Tibial nerve (tissue), 4 donors: ENCODE results near the gene PAMR1. TPM values are rescaled to one million over a fixed set of nuclear protein-coding genes. Genes with fewer than 3 reads are reported as not detected.

Experiments
- DNase-seq, 2 donors: peaks; one replicate each; pipeline ENCODE4 v3.0.0-alpha.2; 2019; ENCODE audit warnings: low spot score in 2 of 2
- H3K27ac ChIP-seq, 4 donors: fragments of 200-600 bp; sonication (generic) in 3 of 4; one replicate each; pipeline ENCODE4 v1.5.1; 2017 to 2019; ENCODE audit warnings: mild to moderate bottlenecking in 1 of 4
- H3K27me3 ChIP-seq, 2 donors: fragments of 200-600 bp; sonication (generic) in 1 of 2; one replicate each; pipeline versions ENCODE4 v1.5.1 to v1.6.0; 2017 to 2019
- H3K36me3 ChIP-seq, 3 donors: fragments of 200-600 bp; sonication (generic); one replicate each; pipeline ENCODE4 v1.5.1; 2018 to 2019
- H3K4me1 ChIP-seq, 4 donors: fragments of 200-600 bp; sonication (generic) in 3 of 4; one replicate each; pipeline ENCODE4 v1.5.1; 2017 to 2019
- H3K4me3 ChIP-seq, 4 donors: fragments of 200-600 bp; sonication (generic) in 3 of 4; one replicate each; pipeline ENCODE4 v1.5.1; 2017 to 2019; ENCODE audit warnings: mild to moderate bottlenecking in 1 of 4, moderate library complexity in 1 of 4
- H3K9me3 ChIP-seq, 4 donors: fragments of 200-600 bp; sonication (generic) in 3 of 4; one replicate each; pipeline ENCODE4 v1.5.1; 2017 to 2019
- CTCF ChIP-seq, 5 experiments: fragments of 200-600 bp in 3 of 5; fragments of 450-650 bp in 2 of 5; sonication (generic) in 3 of 5; IDR thresholded peaks; one replicate each; pipeline ENCODE4 v1.5.1; 2016 to 2019; ENCODE audit warnings: antibody characterized with exemption in 5 of 5, mild to moderate bottlenecking in 3 of 5, moderate library complexity in 2 of 5
- EP300 ChIP-seq, 2 donors: sonication (generic); formaldehyde crosslinking; IDR thresholded peaks; one replicate each; pipeline ENCODE4 v1.6.1; 2017; ENCODE audit warnings: antibody characterized with exemption in 2 of 2, mild to moderate bottlenecking in 1 of 2
- POLR2A ChIP-seq, 2 donors: fragments of 450-650 bp; IDR thresholded peaks; one replicate each; pipeline ENCODE4 v1.6.1; 2017; ENCODE audit warnings: antibody characterized with exemption in 2 of 2, mild to moderate bottlenecking in 2 of 2, moderate library complexity in 2 of 2
- whole genome bisulfite sequencing, 2 donors: methylation state at CpG; one replicate each; pipeline ENCODE4 v1.1.5; 2018; 5-methylcytosine and 5-hydroxymethylcytosine counted together
- total RNA-seq, 4 donors: library from RNA; depleted of rRNA; stranded (reverse); fragments of >200 nt; gene quantifications; one replicate each; pipeline ENCODE4 v1.1.0, GENCODE V29; 2016

Gene PAMR1
- total RNA-seq, 4 donors from 2014 or later = 6.9 to 10.8 (median 7.7) TPM

GRCh38 chr11:35390737-35391682 is 134.4 kb downstream of the PAMR1 start:
- H3K9me3 ChIP-seq = no peaks in the 10 kb centered on the region
- no peak for DNase-seq
- H3K27me3 ChIP-seq = no peaks in the 10 kb centered on the region
- H3K27ac ChIP-seq = no peak overlapping the region
- 82 to 83% methylated on average over 13 of the region's 13 CpGs for WGBS, 2 donors
- H3K4me1 ChIP-seq = peaks cover 0 to 17% (median 10%) of the 10 kb centered on the region in 4 donors
- no peaks in the 10 kb centered on the region for H3K36me3 ChIP-seq
- TF ChIP-seq CTCF (IDR thresholded peaks at IDR 0.05) (no peak), POLR2A (IDR thresholded peaks at IDR 0.05) (no peak), EP300 (IDR thresholded peaks at IDR 0.05) (no peak)
- H3K4me3 ChIP-seq = no peak overlapping the region

GRCh38 chr11:35389897-35390465 is 135.4 kb downstream of the PAMR1 start:
- 70 to 71% methylated on average over 6 of the region's 6 CpGs for WGBS, 2 donors
- no peaks in the 10 kb centered on the region for H3K27me3 ChIP-seq
- H3K27ac ChIP-seq = no peak overlapping the region
- H3K4me1 ChIP-seq = peaks cover 0 to 17% (median 10%) of the 10 kb centered on the region in 4 donors
- H3K36me3 ChIP-seq = no peaks in the 10 kb centered on the region
- TF ChIP-seq CTCF (IDR thresholded peaks at IDR 0.05) = no peak
- no peak for TF ChIP-seq POLR2A (IDR thresholded peaks at IDR 0.05)
- TF ChIP-seq EP300 (IDR thresholded peaks at IDR 0.05) = no peak
- no peaks in the 10 kb centered on the region for H3K9me3 ChIP-seq
- H3K4me3 ChIP-seq = no peak overlapping the region
- no peak for DNase-seq

GRCh38 chr11:35389112-35389511 is 136.3 kb downstream of the PAMR1 start:
- TF ChIP-seq CTCF (IDR thresholded peaks at IDR 0.05) (no peak), POLR2A (IDR thresholded peaks at IDR 0.05) (no peak), EP300 (IDR thresholded peaks at IDR 0.05) (no peak)
- no peaks in the 10 kb centered on the region for H3K27me3 ChIP-seq
- H3K27ac ChIP-seq = no peak overlapping the region
- no peaks in the 10 kb centered on the region for H3K36me3 ChIP-seq
- peaks cover 0 to 17% (median 10%) of the 10 kb centered on the region in 4 donors for H3K4me1 ChIP-seq
- no peaks in the 10 kb centered on the region for H3K9me3 ChIP-seq
- no peak overlapping the region for H3K4me3 ChIP-seq
- 78 to 94% methylated on average over 1 of the region's 1 CpG for whole genome bisulfite sequencing, 2 donors
- no peak for DNase-seq

- DNase-seq = no peak
- Histone ChIP-seq H3K36me3 (no peaks in the 10 kb centered on the region), H3K4me1 (peaks cover 0 to 17% (median 10%) of the 10 kb centered on the region in 4 donors), H3K4me3 (no peak overlapping the region), H3K27me3 (no peaks in the 10 kb centered on the region), H3K27ac (no peak overlapping the region), H3K9me3 (no peaks in the 10 kb centered on the region)
- TF ChIP-seq EP300 (IDR thresholded peaks at IDR 0.05) = no peak
- 82 to 83% methylated on average over 5 of the region's 5 CpGs for WGBS, 2 donors
Measured at GRCh38 chr11:35388061-35388460, 137.4 kb downstream of the PAMR1 start.

GRCh38 chr11:35387111-35387982 is 138.1 kb downstream of the PAMR1 start:
- 60 to 68% methylated on average over 4 of the region's 4 CpGs for WGBS, 2 donors
- no peak for DNase-seq
- no peaks in the 10 kb centered on the region for H3K27me3 ChIP-seq
- no peak overlapping the region for H3K27ac ChIP-seq
- peaks cover 0 to 17% (median 10%) of the 10 kb centered on the region in 4 donors for H3K4me1 ChIP-seq
- TF ChIP-seq EP300 (IDR thresholded peaks at IDR 0.05) (no peak), CTCF (IDR thresholded peaks at IDR 0.05) (no peak), POLR2A (IDR thresholded peaks at IDR 0.05) (no peak)
- H3K4me3 ChIP-seq = no peak overlapping the region
- no peaks in the 10 kb centered on the region for H3K36me3 ChIP-seq
- H3K9me3 ChIP-seq = no peaks in the 10 kb centered on the region
